Thyroid gland (tissue), 4 donors: ENCODE measurements around the gene FBXO38.

Experiments used
- CTCF ChIP-seq, 6 experiments: fragments of 200-600 bp in 3 of 6; fragments of 450-650 bp in 3 of 6; sonication (generic) in 3 of 6; IDR thresholded peaks; one replicate each; pipeline ENCODE4 v1.5.1; 2016 to 2019; ENCODE audit warnings: antibody characterized with exemption in 6 of 6, mild to moderate bottlenecking in 2 of 6, inconsistent platforms in 1 of 6, moderate library complexity in 1 of 6
- POLR2A ChIP-seq, 2 donors: fragments of 450-650 bp; IDR thresholded peaks; one replicate each; pipeline ENCODE4 v1.6.1; 2017; ENCODE audit warnings: antibody characterized with exemption in 2 of 2, mild to moderate bottlenecking in 2 of 2, moderate library complexity in 1 of 2

GRCh38 chr5:148343046-148343407 is 40.7 kb upstream of the FBXO38 start:
- no peak for TF ChIP-seq CTCF (IDR thresholded peaks at IDR 0.05)
- no peak for TF ChIP-seq POLR2A (IDR thresholded peaks at IDR 0.05)
